ENCODE data around the gene EMILIN2. TPM values are rescaled to one million over a fixed set of nuclear protein-coding genes. Genes with fewer than 3 reads are reported as not detected.
A peak's percentile ranks its signal among the peaks of the same experiment; 100 is the strongest.

EMILIN2 gene
- total RNA-seq, 4 donors from 2014 or later = 10.8 to 24.2 (median 16.7) TPM

DNA sequence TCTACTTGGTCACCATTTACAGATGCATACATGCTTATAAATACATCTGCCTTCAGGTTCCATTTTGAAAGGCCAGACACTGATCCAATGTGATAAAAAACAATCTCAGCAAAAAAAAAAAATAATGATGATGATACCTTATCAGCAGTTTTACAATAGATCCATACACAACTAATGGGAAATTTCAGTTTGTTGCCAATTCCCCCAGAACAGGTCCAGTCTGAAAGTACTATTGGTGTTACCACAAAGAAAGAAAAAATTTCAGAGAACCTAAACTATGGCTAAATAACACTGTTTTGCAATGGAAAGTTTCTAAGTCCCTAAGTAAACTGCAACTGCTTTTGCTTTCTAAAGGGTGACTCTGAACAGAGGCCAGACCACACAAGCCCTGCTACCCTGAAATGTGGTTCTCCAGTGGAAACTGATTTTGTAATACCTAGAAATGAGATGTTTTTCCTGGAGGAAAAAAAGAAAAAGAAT, 112.1 kb downstream of the EMILIN2 start:
- intact Hi-C loops (cut with DNase I) = no loop called here
- peaks cover 29 to 53% (median 42%) of the 10 kb centered on the region in 4 donors for H3K4me1 ChIP-seq

DNA sequence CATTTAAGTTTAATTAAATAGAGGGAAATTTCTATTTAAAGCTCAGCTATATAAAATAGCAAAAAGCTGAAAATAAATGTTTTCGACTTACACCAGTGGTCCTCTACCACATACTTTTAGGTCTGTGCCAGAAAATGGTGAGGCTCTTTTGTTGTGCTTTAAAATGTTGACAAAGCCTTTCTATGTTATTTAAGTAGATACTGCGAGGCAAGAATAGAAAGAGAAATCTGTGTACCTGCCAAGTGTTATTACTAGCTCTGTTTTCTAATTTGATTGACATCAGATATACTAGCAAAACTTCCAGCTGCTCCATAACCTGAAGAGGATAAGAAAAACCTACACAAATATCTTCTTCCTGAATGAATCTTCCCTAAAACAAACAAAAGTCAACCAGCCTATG, 112.5 kb downstream of the EMILIN2 start:
- TF ChIP-seq, protein P1, sequence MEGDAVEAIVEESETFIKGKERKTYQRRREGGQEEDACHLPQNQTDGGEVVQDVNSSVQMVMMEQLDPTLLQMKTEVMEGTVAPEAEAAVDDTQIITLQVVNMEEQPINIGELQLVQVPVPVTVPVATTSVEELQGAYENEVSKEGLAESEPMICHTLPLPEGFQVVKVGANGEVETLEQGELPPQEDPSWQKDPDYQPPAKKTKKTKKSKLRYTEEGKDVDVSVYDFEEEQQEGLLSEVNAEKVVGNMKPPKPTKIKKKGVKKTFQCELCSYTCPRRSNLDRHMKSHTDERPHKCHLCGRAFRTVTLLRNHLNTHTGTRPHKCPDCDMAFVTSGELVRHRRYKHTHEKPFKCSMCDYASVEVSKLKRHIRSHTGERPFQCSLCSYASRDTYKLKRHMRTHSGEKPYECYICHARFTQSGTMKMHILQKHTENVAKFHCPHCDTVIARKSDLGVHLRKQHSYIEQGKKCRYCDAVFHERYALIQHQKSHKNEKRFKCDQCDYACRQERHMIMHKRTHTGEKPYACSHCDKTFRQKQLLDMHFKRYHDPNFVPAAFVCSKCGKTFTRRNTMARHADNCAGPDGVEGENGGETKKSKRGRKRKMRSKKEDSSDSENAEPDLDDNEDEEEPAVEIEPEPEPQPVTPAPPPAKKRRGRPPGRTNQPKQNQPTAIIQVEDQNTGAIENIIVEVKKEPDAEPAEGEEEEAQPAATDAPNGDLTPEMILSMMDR (IDR thresholded peaks at IDR 0.05) = no peak
- no peak for TF ChIP-seq POLR2AphosphoS5 (IDR thresholded peaks at IDR 0.05)
- no peak for TF ChIP-seq POLR2A (IDR thresholded peaks at IDR 0.05; ENCODE audit: low read depth)
- no peak for TF ChIP-seq EP300 (IDR thresholded peaks at IDR 0.05)
- Histone ChIP-seq H3K27me3 (no peaks in the 10 kb centered on the region), H3K4me1 (peaks cover 29 to 53% (median 42%) of the 10 kb centered on the region in 4 donors), H3K27ac (replicated peaks in 1 of 4) (peak overlapping the region; percentile 48 to 58 (median 50)), H3K36me3 (peaks cover 0 to 6% (median 4%) of the 10 kb centered on the region in 4 donors), H3K4me3 (no peak overlapping the region), H3K9me3 (no peaks in the 10 kb centered on the region)
- intact Hi-C loops (cut with DNase I) = no loop called here
- no peak for DNase-seq (ENCODE audit: extremely low spot score)
- WGBS = 76% methylated on average over 2 of the region's 2 CpGs

More for the DNA sequence above, 112.1 kb downstream of the EMILIN2 start:
- no peak for TF ChIP-seq EP300 (IDR thresholded peaks at IDR 0.05)
- no peak for TF ChIP-seq POLR2AphosphoS5 (IDR thresholded peaks at IDR 0.05)
- TF ChIP-seq, protein P1 (IDR thresholded peaks at IDR 0.05) = no peak
- TF ChIP-seq POLR2A (IDR thresholded peaks at IDR 0.05; ENCODE audit: low read depth) = no peak
- no peaks in the 10 kb centered on the region for H3K27me3 ChIP-seq
- H3K27ac ChIP-seq (replicated peaks in 1 of 4) = peak overlapping the region; percentile 22 to 52 (median 48)
- H3K4me3 ChIP-seq = no peak overlapping the region
- no peaks in the 10 kb centered on the region for H3K9me3 ChIP-seq
- DNase-seq (ENCODE audit: extremely low spot score) = no peak
- H3K36me3 ChIP-seq = peaks cover 4 to 10% (median 9%) of the 10 kb centered on the region in 4 donors

DNA sequence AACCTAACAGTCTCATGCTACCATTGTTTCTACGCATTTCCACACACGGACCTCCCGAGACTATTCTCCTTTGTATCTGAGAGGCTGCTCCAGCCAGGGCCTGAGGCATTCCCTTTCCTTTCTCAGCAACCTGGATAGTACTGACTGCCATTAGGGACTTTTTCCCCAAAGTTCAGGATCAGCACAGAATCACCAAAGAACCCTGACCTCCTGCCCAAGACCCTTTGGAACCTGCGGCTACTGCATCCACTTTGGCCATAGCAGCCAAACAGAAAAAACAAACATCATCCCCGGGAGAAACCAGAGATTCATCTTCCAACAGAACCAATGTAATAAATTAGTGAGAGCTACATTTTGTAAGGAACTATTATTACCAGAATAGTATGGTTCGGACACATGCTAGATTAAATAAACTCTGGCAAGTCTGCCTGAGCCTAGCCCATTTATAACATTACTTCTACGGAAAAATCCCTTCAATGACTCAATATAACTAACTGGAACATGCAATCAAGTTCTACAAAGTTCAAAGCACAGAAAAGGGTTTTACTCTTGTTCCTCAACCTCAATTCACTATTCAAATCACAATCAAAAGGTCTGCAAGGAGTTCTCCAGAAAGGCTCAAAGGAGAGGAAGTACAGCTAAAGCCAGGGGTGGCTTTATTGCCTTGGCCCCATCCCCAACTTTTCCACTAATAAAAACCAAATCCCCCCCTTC, 114.3 kb downstream of the EMILIN2 start:
- Histone ChIP-seq H3K36me3 (no peaks in the 10 kb centered on the region), H3K4me1 (peaks cover 29 to 53% (median 45%) of the 10 kb centered on the region in 4 donors), H3K27me3 (no peaks in the 10 kb centered on the region), H3K4me3 (no peak overlapping the region), H3K27ac (replicated peaks in 1 of 4) (peak overlapping the region; percentile 48 to 62 (median 60)), H3K9me3 (no peaks in the 10 kb centered on the region)
- intact Hi-C loops (cut with DNase I) = no loop called here
- TF ChIP-seq POLR2A (IDR thresholded peaks at IDR 0.05; ENCODE audit: low read depth) = no peak
- no peak for TF ChIP-seq POLR2AphosphoS5 (IDR thresholded peaks at IDR 0.05)
- no peak for TF ChIP-seq EP300 (IDR thresholded peaks at IDR 0.05)
- TF ChIP-seq, protein P1 (IDR thresholded peaks at IDR 0.05) = no peak
- 58% methylated on average over 7 of the region's 7 CpGs for WGBS
- DNase-seq (ENCODE audit: extremely low spot score) = no peak

DNA sequence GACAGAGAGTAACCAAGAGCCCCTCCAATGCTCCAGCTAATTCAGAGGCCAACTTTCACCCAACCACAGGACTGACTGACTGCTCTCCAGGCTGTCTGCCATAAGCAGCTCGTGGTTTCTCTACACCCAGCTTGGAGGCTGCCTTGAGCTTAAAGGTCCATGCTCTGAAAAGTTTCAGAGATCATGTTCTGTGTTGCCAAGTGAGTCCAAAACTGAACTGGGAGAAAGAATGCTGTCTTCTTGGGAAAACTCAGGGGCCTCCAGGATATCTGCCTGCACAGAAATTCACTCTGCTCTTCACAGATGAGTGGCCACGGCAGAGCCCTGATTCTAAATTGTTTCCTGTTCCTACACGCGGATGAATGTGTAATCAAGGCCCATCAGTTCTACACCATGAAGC, 115.0 kb downstream of the EMILIN2 start:
- peaks cover 29 to 53% (median 45%) of the 10 kb centered on the region in 4 donors for H3K4me1 ChIP-seq
- H3K4me3 ChIP-seq = no peak overlapping the region
- no peak for DNase-seq (ENCODE audit: extremely low spot score)
- intact Hi-C loops (cut with DNase I) = no loop called here
- TF ChIP-seq, protein P1 (IDR thresholded peaks at IDR 0.05) = no peak
- TF ChIP-seq POLR2AphosphoS5 (IDR thresholded peaks at IDR 0.05) = no peak
- no peaks in the 10 kb centered on the region for H3K27me3 ChIP-seq
- H3K27ac ChIP-seq (replicated peaks in 1 of 4) = peak overlapping the region; percentile 48 to 62 (median 56)
- 38% methylated on average over 4 of the region's 4 CpGs for WGBS
- no peaks in the 10 kb centered on the region for H3K9me3 ChIP-seq
- no peaks in the 10 kb centered on the region for H3K36me3 ChIP-seq
